ENCODE data around the gene EYA2. TPM values are rescaled to one million over a fixed set of nuclear protein-coding genes. Genes with fewer than 3 reads are reported as not detected.

The EYA2 gene
- total RNA-seq, 2 donors from 2014 or later: 30.0 to 31.0 TPM

GRCh38 chr20:47195573-47195972 lies 300.9 kb downstream of the EYA2 start:
- TF ChIP-seq CTCF (IDR thresholded peaks at IDR 0.05) (no peak), POLR2A (IDR thresholded peaks at IDR 0.05) (no peak), POLR2AphosphoS5 (IDR thresholded peaks at IDR 0.05) (no peak)
- intact Hi-C loops (cut with DNase I): loop anchor here (2.0 to 5.0 kb wide), 2 partner anchors 77 to 425 kb away; no protein-coding TSS in a partner anchor
- H3K9me3 ChIP-seq: no peaks in the 10 kb centered on the region

DNA sequence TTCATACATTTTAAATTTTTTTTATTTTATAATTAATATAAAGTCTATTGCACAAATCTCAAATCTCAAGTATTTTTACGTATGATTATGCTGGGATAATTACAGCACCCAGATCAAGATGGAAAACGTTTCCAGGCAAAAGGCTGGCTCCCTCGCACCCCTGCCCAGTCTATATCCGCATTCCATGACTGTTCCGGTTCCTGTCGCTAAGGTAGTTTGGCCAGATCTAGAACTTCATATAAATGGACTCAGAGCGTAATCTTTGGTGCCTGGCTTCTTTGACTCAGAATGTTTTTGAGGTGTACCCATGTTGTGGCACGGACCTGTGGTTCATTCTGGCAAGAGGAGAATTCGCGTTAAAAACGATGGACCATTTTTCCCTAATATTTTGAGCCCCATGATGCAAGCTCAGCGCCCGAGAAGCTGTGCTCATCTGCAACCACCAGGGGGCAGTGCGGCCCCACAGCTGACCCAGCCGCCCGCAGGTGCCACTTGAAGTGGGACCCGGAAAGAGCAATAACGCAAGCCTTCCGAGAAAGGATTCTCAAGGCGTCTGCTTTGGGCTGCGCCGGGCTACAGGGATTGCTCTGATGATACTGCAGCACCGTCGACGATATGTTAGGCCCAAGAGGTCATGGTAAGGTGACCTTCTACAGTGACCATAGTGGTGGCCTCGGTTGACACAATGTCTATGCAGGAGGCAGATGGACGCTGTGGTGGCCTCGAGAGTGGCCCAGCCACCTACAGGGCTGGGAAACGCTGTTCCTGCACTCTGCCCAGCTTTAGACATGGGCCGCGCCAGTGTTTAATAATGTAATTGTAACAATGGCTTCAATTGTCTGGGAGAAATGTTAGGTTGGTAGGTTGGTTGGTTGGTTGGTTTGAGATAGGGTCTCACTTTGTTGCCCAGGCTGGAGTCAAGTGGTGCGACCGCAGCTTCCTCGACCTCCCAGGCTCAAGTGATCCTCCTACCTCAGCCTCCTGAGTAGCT lies 301.7 kb downstream of the EYA2 start:
- no peaks in the 10 kb centered on the region for H3K9me3 ChIP-seq
- intact Hi-C loops (cut with DNase I): loop anchor here (2.0 to 5.0 kb wide), 2 partner anchors 76 to 188 kb away; no protein-coding TSS in a partner anchor
- no peaks in the 10 kb centered on the region for H3K36me3 ChIP-seq
- H3K27me3 ChIP-seq (replicated peaks; ENCODE audit: insufficient read depth): no peaks in the 10 kb centered on the region
- 54% methylated on average over 32 of the region's 34 CpGs for WGBS
- H3K4me3 ChIP-seq: no peak overlapping the region
- no peak overlapping the region for H3K27ac ChIP-seq
- TF ChIP-seq POLR2A (IDR thresholded peaks at IDR 0.05) (no peak), CTCF (IDR thresholded peaks at IDR 0.05) (peak; percentile 78 to 93 (median 88)), POLR2AphosphoS5 (IDR thresholded peaks at IDR 0.05) (peak; percentile 27)
- H3K4me1 ChIP-seq (replicated peaks): no peaks in the 10 kb centered on the region
- DNase-seq (ENCODE audit: low spot score): peak; percentile 25

More at GRCh38 chr20:47195573-47195972, 300.9 kb downstream of the EYA2 start:
- no peaks in the 10 kb centered on the region for H3K36me3 ChIP-seq
- H3K27me3 ChIP-seq (replicated peaks; ENCODE audit: insufficient read depth): no peaks in the 10 kb centered on the region
- no peak for DNase-seq (ENCODE audit: low spot score)
- no peak overlapping the region for H3K4me3 ChIP-seq
- WGBS: 81% methylated on average over 9 of the region's 9 CpGs
- H3K4me1 ChIP-seq (replicated peaks): no peaks in the 10 kb centered on the region
- H3K27ac ChIP-seq: no peak overlapping the region

GRCh38 chr20:47198254-47198671 lies 303.6 kb downstream of the EYA2 start:
- Histone ChIP-seq H3K4me3 (no peak overlapping the region), H3K4me1 (replicated peaks) (no peaks in the 10 kb centered on the region), H3K9me3 (no peaks in the 10 kb centered on the region), H3K27me3 (replicated peaks; ENCODE audit: insufficient read depth) (no peaks in the 10 kb centered on the region), H3K27ac (no peak overlapping the region), H3K36me3 (no peaks in the 10 kb centered on the region)
- no peak for DNase-seq (ENCODE audit: low spot score)
- TF ChIP-seq POLR2AphosphoS5 (IDR thresholded peaks at IDR 0.05) (no peak), POLR2A (IDR thresholded peaks at IDR 0.05) (no peak), CTCF (IDR thresholded peaks at IDR 0.05) (no peak)
- WGBS: 77% methylated on average over 3 of the region's 3 CpGs
- intact Hi-C loops (cut with DNase I): loop anchor here (5.0 kb wide), 1 partner anchor 74 kb away; no protein-coding TSS in a partner anchor

GRCh38 chr20:47198996-47199552 lies 304.4 kb downstream of the EYA2 start:
- H3K9me3 ChIP-seq: no peaks in the 10 kb centered on the region
- intact Hi-C loops (cut with DNase I): loop anchor here (5.0 kb wide), 1 partner anchor 73 kb away; no protein-coding TSS in a partner anchor
- TF ChIP-seq POLR2AphosphoS5 (IDR thresholded peaks at IDR 0.05) (no peak), POLR2A (IDR thresholded peaks at IDR 0.05) (no peak), CTCF (IDR thresholded peaks at IDR 0.05) (no peak)
- 95% methylated on average over 14 of the region's 14 CpGs for WGBS
- no peaks in the 10 kb centered on the region for H3K4me1 ChIP-seq (replicated peaks)
- no peak overlapping the region for H3K27ac ChIP-seq
- no peaks in the 10 kb centered on the region for H3K27me3 ChIP-seq (replicated peaks; ENCODE audit: insufficient read depth)
- H3K36me3 ChIP-seq: no peaks in the 10 kb centered on the region
- no peak overlapping the region for H3K4me3 ChIP-seq
- no peak for DNase-seq (ENCODE audit: low spot score)

All from prostate gland (tissue), 2 donors.